Measurements from ENCODE around the gene APBB2.

The APBB2 gene

DNA sequence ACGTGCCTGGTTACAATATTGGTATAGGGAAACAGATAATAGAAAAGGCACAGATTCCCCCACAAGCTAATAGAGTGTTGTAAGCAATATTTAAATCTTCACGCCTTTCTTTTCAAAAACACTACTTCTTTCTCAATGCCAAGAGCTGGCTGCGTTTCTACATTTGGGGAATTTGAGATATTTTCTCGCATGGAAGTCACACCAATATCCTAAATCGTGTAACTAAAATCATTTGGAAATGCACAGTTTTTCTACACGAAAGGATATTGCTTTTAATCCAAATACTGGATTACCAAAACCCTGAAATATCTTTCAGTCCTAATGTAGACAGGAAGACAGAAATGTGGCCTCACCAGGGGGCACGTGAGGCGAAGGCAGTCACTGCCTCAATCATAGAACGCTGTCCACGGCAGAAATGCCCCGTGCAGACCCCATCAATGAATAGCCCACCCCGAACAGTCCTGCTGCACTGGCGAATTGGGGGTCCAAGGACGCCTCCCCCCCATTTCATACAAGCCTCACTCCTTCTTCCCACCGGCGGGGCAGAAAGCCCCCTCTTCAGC lies 358.0 kb downstream of the APBB2 start:
- peaks cover 34% of the 10 kb centered on the region for H3K36me3 ChIP-seq
- peak overlapping the region; percentile 95 for H3K9ac ChIP-seq
- H3K9me3 ChIP-seq = no peaks in the 10 kb centered on the region
- H3K27ac ChIP-seq = peak overlapping the region; percentile 93
- peak overlapping the region; percentile 91 for H3K4me2 ChIP-seq
- no peak for TF ChIP-seq Cebpa-rat (IDR thresholded peaks at IDR 0.05)
- H4K20me1 ChIP-seq = peaks cover 34% of the 10 kb centered on the region; the same call in 1 of the 2 replicates
- no peaks in the 10 kb centered on the region for H3K27me3 ChIP-seq
- peak overlapping the region; percentile 93 for H3K4me3 ChIP-seq
- peaks cover 70% of the 10 kb centered on the region for H3K4me1 ChIP-seq

DNA sequence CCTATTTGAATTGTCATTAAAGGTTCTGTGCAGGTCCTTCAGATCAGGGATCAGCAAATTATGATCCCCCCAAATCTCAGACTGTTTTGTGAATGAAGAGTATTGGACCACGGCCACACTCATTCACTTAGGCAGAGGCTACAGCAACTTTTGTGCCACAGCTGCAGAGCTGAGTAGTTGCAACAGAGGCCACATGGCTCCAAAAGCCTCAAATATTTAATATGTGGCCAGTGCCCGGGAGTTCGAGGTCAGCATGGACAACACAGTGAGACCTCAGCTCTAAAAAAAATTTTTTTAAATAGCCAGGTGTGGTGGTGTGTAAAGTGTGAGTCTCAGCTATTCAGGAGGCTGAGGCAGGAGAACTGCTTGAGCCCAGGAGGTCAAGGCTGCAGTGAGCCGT lies 363.8 kb downstream of the APBB2 start:
- H4K20me1 ChIP-seq = peaks cover 87% of the 10 kb centered on the region
- H3K4me2 ChIP-seq = peak overlapping the region; percentile 58
- no peaks in the 10 kb centered on the region for H3K27me3 ChIP-seq
- H3K9ac ChIP-seq = peak overlapping the region; percentile 11; the same call in 1 of the 2 replicates
- TF ChIP-seq Cebpa-rat (IDR thresholded peaks at IDR 0.05) = no peak
- no peaks in the 10 kb centered on the region for H3K9me3 ChIP-seq
- H3K36me3 ChIP-seq = peaks cover 57% of the 10 kb centered on the region
- H3K27ac ChIP-seq = peak overlapping the region; percentile 40
- H3K4me3 ChIP-seq = no peak overlapping the region
- peaks cover 99% of the 10 kb centered on the region for H3K4me1 ChIP-seq

DNA sequence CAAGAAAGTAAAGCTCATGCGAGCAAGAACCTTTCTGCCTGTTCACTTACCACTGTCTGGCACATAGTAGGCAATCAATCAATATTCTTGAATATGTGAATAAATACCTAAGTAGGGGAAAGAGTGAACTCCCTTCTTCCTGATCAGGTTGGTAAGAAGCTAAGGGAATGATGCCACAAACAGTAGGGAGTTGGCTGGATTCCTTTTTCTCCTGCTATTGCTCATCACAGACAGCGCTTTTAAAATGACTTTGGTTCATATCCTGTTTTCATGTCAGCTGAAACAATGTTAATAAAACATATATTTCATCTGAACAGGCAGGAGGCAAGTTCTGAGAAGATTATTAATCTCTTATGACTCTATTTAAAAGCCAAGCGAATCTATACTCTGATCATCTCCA lies 365.4 kb downstream of the APBB2 start:
- Histone ChIP-seq H3K9me3 (no peaks in the 10 kb centered on the region), H3K27ac (peak overlapping the region; percentile 54), H3K4me1 (peaks cover 99% of the 10 kb centered on the region), H3K4me3 (no peak overlapping the region), H3K36me3 (peaks cover 45% of the 10 kb centered on the region), H3K9ac (no peak overlapping the region), H4K20me1 (peaks cover 87% of the 10 kb centered on the region), H3K4me2 (peak overlapping the region; percentile 58), H3K27me3 (no peaks in the 10 kb centered on the region)
- no peak for TF ChIP-seq Cebpa-rat (IDR thresholded peaks at IDR 0.05)

DNA sequence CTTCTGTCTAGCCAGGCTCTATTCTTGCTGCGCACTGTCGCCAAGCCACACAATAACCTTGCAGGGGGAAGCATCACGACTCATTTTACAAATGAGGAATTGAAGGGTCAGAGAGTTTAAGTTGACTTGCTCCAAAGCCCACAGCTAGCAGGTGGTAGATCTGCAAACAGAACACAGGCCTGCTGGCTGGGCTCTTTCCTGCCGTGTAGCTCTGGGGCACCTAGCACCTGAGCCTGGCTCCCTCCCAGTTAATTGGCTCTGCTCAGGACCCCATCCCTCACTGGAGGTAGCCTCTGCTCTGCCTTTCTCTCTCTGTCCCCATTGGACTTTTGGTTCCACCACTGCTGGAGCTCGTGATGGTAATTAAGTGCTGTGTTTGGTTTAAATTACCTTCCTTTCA lies 366.1 kb downstream of the APBB2 start:
- no peak overlapping the region for H3K4me3 ChIP-seq
- peaks cover 38% of the 10 kb centered on the region for H3K36me3 ChIP-seq
- no peak for TF ChIP-seq Cebpa-rat (IDR thresholded peaks at IDR 0.05)
- H4K20me1 ChIP-seq = peaks cover 87% of the 10 kb centered on the region
- peak overlapping the region; percentile 58 for H3K4me2 ChIP-seq
- H3K9me3 ChIP-seq = no peaks in the 10 kb centered on the region
- H3K27ac ChIP-seq = peak overlapping the region; percentile 54
- H3K27me3 ChIP-seq = no peaks in the 10 kb centered on the region
- H3K9ac ChIP-seq = no peak overlapping the region
- peaks cover 99% of the 10 kb centered on the region for H3K4me1 ChIP-seq

DNA sequence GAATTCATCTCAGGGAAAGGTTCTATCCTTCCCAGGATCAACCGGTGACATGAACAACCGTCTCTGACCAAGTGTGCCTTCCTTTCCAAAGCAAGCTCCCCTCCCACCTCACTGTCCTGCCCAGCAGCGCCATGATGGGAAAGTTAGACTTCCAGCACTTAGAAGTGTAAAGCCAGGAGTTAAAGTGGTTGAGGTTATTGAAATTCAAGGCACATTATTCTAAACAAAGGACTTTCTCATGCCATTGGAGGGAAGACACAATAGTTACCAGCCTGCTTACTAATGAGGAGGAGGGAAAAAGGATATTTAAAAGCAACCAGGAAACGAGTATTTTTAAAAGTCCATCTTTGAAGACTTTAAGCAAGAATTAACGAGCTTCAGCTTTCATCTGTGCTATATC lies 367.8 kb downstream of the APBB2 start:
- H3K4me1 ChIP-seq = peaks cover 95% of the 10 kb centered on the region
- H3K4me3 ChIP-seq = no peak overlapping the region
- H3K27me3 ChIP-seq = no peaks in the 10 kb centered on the region
- H3K9me3 ChIP-seq = no peaks in the 10 kb centered on the region
- H3K27ac ChIP-seq = peak overlapping the region; percentile 45
- H4K20me1 ChIP-seq = peaks cover 76% of the 10 kb centered on the region
- H3K4me2 ChIP-seq = peak overlapping the region; percentile 58
- H3K9ac ChIP-seq = no peak overlapping the region
- no peak for TF ChIP-seq Cebpa-rat (IDR thresholded peaks at IDR 0.05)
- H3K36me3 ChIP-seq = peaks cover 23% of the 10 kb centered on the region; the same call in 1 of the 2 replicates

DNA sequence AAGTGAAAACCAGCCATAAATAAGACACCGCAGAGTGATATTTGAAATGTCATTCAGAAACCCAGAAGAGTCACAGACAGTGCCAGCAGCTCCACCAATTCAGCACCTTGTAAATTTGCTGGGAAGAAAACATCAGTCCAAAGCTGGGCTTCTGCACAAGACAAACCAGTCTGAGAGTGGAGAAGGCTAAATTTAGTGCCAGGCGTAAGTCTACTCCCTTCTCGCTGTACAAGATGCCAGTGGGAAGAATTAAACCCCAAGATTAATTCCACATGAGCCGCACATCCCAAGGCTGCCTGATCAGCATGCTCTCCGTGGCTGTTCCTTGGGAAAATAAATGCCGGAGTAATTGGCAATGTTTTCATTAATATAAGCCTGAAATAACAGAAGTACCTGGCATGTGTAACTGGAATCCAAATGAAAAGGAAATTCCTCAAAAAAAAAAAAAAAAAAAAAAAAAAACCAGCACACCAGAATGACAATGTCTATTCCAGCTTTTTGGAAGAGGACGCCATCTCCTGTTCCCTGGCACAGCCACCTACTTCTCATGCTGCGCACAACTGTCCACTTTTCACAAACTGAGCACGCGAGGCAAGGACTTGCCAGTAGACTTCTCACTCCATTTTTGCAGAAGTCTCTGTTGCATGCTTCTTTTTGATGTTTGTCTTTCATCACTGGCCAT lies 369.0 kb downstream of the APBB2 start:
- peak overlapping the region; percentile 44; the same call in 1 of the 2 replicates for H3K27ac ChIP-seq
- TF ChIP-seq Cebpa-rat (IDR thresholded peaks at IDR 0.05) = no peak
- no peaks in the 10 kb centered on the region for H3K27me3 ChIP-seq
- H3K36me3 ChIP-seq = peaks cover 19% of the 10 kb centered on the region; the same call in 1 of the 2 replicates
- no peak overlapping the region for H3K9ac ChIP-seq
- peak overlapping the region; percentile 93 for H3K4me2 ChIP-seq
- H3K4me1 ChIP-seq = peaks cover 95% of the 10 kb centered on the region
- H4K20me1 ChIP-seq = peaks cover 70% of the 10 kb centered on the region
- H3K9me3 ChIP-seq = no peaks in the 10 kb centered on the region
- no peak overlapping the region for H3K4me3 ChIP-seq

DNA sequence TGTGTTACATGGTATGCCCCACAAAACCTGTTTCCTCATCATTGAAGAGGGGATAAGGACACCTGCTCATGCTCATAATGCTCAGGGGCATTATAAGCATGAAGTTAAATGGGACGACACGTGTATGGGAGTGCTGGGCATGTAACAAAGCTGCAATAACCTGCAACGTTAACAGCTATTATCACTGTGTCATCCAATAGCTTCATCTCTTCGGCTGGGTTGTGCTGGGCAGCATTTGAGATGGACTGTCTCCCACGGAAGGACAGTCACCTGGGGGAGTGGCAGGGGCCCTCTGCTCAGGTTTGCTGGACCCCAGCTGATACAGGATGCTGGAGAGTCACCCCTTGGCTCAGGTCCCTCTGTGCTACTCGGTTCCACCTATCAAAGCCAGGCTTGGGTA lies 370.1 kb downstream of the APBB2 start:
- peak overlapping the region; percentile 93 for H3K4me2 ChIP-seq
- H4K20me1 ChIP-seq = peaks cover 69% of the 10 kb centered on the region
- H3K27ac ChIP-seq = peak overlapping the region; percentile 77
- H3K4me1 ChIP-seq = peaks cover 95% of the 10 kb centered on the region
- peaks cover 19% of the 10 kb centered on the region; the same call in 1 of the 2 replicates for H3K36me3 ChIP-seq
- no peaks in the 10 kb centered on the region for H3K27me3 ChIP-seq
- no peaks in the 10 kb centered on the region for H3K9me3 ChIP-seq
- no peak overlapping the region for H3K4me3 ChIP-seq
- TF ChIP-seq Cebpa-rat (IDR thresholded peaks at IDR 0.05) = no peak
- peak overlapping the region; percentile 18; the same call in 1 of the 2 replicates for H3K9ac ChIP-seq

DNA sequence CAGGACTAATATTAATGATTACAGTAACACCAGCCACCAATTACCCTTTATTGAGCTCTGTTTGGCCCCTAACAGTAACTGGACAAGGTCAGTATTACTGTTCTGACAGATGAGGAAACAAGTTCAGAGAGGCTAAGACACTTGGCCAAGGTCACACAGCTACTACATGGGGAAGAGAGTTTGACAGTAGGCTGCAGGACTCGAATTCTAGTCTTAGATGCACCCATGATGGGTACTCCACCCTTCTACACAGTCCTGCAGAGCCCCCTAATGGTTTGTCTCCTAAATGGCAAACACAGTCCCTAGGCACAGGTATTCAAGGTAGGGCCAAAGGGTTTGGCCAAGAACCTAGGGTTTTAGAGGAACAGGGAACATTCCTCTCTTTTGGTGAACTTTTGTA lies 370.6 kb downstream of the APBB2 start:
- Histone ChIP-seq H3K9ac (peak overlapping the region; percentile 18; the same call in 1 of the 2 replicates), H3K9me3 (no peaks in the 10 kb centered on the region), H3K27ac (peak overlapping the region; percentile 77), H3K4me2 (peak overlapping the region; percentile 93), H3K27me3 (no peaks in the 10 kb centered on the region), H3K4me3 (peak overlapping the region; percentile 60; the same call in 1 of the 2 replicates), H3K4me1 (peaks cover 94% of the 10 kb centered on the region), H4K20me1 (peaks cover 69% of the 10 kb centered on the region), H3K36me3 (peaks cover 14% of the 10 kb centered on the region; the same call in 1 of the 2 replicates)
- TF ChIP-seq Cebpa-rat (IDR thresholded peaks at IDR 0.05) = no peak

DNA sequence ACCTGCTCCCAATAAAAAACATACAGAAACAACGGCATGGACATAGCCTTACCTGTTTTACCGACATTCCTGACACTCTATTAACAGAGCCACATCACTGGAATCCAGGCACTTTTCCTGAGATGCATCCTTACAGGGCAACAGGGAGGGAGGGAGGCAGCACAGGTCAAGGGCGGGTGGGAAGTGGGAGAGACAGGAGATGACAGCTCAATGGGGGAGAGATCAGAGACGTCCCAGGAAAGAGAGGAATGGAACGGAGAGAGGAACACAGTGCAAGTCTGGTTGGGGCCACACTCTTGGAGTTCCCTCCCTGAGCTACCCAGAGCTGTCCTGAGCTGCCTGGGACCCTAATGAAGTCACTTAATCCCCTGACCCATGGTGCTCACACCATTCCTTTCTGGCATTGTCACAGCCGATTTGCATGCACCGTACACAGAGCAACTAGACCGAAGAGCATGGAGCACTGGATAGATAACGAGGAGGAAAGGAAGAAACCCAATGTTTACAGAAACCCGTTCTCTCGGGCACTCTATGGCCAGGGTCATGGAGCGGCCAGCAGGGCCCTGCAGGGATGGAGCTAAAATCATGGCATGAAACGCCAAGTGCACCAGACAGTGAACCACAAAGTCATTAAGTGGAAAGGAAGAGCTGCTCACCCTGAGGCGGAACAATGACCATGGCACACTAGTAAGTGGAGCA lies 371.5 kb downstream of the APBB2 start:
- peaks cover 6% of the 10 kb centered on the region; the same call in 1 of the 2 replicates for H3K36me3 ChIP-seq
- H3K4me3 ChIP-seq = peak overlapping the region; percentile 60
- H4K20me1 ChIP-seq = peaks cover 66% of the 10 kb centered on the region
- no peaks in the 10 kb centered on the region for H3K27me3 ChIP-seq
- peak overlapping the region; percentile 93 for H3K4me2 ChIP-seq
- peak overlapping the region; percentile 77 for H3K9ac ChIP-seq
- peak overlapping the region; percentile 77 for H3K27ac ChIP-seq
- peaks cover 90% of the 10 kb centered on the region for H3K4me1 ChIP-seq
- H3K9me3 ChIP-seq = no peaks in the 10 kb centered on the region
- TF ChIP-seq Cebpa-rat (IDR thresholded peaks at IDR 0.05) = no peak
